HG03442 (cell line): ENCODE measurements around the gene APOA1.

Source experiments
- ATAC-seq: cut with Tn5 transposase; IDR thresholded peaks from one replicate; pipeline ENCODE4 v1.9.1; 2021; ENCODE audit warnings: mild to moderate bottlenecking, moderate library complexity; ENCODE audit not compliant: unreplicated experiment

APOA1 gene

DNA sequence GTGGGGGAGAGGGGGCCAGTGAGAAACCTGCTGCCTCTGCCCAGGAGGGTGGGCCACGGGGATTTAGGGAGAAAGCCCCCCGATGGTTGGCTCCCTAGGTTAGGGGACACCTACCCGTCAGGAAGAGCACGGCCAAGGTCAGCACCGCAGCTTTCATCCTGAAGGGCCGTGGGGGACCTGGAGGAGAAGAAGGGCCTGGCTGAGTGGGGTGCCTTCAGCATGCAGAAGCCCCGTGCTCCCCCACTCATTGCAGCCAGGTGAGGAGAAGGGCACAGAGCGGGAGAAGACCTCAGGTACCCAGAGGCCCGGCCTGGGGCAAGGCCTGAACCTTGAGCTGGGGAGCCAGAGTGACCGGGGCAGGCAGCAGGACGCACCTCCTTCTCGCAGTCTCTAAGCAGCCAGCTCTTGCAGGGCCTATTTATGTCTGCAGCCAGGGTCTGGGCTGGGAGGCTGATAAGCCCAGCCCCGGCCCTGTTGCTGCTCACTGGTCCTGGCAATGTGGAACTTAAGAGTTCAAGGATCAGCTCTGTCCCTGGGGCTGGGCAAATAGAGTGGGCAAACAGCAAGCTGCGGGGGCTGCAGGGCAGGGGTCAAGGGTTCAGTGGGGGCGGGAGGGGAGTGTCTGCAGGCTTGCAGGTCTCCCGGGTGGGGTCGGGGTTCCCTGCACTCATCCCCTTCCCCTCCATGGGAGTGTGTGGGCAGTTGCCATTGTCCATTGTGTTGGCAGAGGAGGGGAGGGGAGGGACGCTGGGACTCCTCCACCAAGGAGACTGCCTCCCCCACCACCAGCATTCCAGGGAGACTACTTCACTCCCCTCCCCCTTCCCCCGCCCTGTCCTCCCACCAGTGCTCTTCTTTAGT lies at the start of gene APOA1:
TSS of gene APOA1 (minus strand) at position 392 of the 861 bp plus-strand sequence. CDS start at position 157, 235 bp downstream.
- ATAC-seq: no peak

DNA sequence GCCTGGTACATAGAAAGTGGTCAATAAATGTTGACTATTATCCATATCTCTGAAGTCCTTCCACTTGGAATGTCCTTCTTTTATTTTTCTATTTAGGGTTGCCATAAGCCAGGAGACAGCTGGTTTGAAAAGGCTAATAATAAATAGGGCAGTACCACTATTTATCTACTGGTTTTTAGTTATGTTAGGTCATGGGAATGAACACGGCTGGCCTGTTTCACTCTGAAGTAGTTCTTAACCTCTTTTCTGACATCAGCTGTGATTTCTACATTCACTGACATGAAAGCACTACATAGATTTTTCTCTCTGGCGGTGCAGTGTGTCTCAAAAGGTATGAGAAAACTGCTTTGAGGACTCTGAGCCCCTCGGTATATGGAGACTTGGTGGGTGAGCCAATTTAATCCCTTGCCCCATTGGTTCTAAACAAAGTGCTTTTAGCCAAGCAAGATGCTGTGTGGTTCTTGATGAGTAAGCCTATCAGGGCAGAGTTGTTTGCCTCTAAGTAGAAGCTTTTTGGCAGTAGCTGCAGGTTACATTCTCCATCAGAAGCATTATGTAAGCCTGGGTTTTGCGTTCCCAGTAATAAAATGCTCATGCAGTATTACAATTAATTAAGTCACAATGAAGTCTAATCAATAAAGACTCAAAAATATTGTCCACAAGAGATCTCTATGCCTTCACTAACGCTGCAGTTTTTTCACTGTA lies 48.7 kb upstream of the APOA1 start:
- no peak for ATAC-seq

DNA sequence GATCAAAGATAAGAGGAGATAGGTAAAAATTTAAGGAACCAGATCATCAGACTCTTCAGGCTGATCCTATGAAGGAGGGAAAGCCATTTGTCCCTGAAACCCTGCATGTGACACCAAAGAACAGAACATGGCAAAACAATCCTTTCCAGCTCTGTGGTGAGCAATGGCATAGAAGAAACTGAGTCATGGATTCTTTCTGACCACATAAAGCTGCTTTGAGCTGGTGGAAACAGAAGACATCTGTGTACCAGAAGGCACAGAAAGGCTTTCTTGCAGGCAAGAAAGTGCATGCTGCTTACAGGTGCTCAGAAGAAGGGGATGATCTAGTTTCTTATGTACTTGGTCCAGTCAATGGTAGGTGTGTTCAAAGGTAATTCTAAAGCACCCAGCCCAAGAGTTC lies 45.0 kb upstream of the APOA1 start:
- ATAC-seq: no peak

DNA sequence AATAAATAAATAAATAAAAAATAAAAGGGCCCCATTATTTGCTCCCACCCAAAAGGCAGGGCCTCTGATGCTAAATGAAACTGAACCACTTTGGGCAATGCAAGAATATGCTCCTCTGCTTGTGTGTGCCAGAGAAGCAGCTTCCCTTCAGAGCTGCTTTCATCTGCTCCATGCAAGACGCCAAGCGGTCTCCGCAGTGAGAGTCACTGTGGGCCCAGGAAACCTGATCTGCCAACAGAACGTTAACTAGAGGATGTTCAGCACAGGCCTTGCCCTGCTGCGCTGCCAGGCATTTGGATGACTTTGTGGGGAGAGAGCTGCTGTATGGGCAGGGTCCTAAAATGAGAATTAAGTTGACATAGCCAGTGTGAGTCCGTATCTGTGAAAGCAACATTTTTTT lies 43.7 kb upstream of the APOA1 start:
- no peak for ATAC-seq

DNA sequence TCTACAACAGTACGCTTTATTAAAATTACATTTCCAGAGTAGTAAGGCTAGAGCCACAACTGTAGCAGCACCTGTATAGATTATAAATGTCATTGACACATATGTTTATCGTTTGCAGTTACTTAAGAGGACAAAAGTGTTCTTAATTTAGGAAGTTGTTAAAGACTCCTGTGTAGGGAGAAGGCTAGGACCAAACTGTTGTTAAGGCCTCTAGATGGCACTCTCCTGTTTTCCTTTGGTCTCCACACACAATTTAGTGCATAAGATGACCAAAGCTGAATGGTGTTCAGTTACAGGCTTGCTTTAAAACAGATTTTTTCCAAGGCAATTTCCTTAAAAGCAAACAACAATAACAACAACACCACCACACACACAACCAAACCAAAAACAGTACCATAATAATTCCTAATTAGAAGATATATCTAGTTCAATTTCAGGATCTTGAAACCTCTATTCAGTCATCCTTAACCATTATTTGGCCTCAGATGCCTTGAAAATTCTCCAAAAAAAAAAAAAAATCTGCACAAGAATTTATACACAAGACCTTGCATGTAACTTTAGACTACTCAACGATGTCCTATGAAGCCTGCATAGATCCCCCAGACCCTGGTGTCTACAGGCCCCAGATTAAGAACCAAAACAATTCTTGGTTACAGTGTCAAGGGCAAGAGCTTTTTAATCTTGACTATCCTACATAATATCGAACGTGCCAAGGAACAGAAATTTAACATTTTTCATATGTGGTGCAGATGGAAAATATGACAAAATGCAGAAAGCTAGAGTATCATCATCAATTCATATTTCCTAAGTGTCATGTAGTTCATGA lies 42.6 kb upstream of the APOA1 start:
- no peak for ATAC-seq

DNA sequence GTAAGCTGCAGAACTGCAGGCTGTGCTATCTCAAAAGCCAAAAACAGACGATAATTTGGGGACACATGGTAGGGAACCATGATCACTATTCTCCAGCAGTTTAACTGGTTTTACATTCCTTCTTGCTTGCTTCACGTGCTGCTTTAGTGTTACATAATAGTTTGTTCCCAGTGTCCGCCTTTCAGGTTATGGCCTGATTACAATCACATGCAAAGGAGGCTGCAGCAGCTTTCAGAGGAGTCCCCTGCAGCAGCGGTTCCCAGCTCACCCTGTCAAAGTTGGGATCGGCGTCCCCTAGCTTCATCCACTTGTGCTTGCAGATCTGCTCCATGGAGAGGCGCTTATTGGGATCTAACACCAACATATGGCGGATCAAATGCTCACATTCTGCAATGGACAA lies 39.2 kb upstream of the APOA1 start:
- ATAC-seq: no peak

DNA sequence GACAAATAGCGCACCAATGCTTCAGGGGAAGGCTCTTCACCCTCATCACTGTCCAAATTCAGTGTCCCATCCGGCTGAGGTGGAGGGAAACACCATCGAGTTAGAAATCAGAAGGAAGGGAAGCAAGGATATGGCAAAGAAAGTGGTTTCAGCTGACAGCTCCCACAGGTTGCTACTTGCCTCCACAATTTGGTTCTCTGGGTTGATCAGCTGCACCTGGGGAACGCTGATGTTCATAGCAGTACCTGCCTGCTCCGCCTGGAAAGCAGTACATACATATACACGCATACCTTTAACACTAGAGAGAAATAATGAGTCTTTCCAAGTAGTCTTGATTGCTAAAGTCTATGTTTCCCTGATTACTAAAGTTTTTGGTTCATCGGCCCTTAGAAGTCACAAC lies 37.8 kb upstream of the APOA1 start:
- no peak for ATAC-seq

DNA sequence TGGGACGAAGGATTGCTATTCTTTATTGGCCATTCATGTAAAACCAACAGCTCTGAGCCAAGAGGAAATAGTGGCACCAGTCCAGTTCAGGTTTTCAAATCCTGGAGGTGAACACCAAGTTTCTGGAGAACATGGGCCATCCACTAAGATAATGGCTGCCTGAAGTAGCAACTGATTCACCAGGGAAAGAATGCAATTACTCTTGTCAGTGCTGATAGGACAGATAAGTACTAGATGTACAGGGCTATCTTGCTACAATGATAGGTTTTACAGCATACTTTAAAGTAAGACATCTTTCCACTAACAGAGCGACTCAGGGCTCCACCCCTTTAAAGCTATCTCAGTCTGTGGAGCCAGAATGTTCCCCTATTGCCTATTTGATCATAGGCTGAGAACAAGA lies 36.8 kb upstream of the APOA1 start:
- ATAC-seq: no peak

DNA sequence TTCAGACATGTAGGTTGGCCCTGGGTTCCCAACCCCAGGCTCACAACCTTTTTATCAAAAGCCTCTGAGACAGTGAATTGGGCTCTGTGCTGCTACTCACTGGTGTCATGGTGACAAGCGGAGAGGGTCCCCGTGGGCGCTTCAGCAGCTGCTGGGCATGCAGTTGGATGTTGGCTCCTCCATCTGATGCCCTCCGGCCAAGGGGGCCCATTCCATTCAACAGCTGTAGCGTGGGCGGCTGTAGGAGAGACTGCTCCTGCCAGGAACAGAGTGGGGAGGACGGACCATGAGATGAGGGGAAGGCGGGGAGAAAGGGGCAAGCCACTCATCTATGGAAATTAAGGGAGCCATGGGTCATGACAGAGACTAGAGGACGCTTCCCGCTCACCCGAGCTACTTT lies 36.0 kb upstream of the APOA1 start:
- no peak for ATAC-seq

DNA sequence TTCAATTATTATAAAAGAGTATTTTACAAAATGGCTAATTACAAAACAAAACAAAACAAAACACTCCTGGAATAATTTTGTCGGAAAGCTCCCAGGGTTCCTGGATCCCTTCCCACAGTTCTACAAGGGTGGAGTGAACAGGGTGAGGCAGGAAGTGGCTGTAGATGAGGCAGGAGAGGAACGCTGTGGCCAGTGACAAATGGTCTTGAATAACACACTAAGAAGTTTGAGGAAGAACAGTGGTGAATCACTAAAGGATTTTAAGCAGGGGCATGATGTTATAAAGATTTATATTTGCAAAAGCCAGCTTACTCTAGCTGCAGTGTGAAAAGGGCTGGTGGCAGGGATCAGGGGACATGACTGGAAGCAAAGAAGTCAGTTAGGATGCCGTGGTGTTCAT lies 33.8 kb upstream of the APOA1 start:
- ATAC-seq: no peak

DNA sequence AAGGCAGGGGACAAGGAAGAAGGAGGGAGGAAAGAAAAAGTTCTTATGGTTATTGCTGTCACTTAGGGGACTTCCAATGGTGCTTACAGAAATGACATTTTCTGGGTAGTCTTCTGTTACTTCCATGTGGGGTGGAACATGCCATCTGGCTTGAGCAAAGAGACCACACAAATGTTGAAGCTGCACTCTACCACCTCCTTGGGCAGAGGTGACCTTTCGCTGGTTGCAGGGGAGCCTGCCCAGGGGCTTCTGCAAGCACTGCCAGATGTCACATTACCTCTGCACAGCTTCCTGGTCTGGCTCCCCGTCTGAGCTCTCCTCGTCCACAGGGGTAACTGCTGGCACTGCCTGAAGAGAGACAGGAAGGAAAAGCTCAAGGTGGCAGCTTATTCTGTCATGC lies 32.6 kb upstream of the APOA1 start:
- no peak for ATAC-seq

DNA sequence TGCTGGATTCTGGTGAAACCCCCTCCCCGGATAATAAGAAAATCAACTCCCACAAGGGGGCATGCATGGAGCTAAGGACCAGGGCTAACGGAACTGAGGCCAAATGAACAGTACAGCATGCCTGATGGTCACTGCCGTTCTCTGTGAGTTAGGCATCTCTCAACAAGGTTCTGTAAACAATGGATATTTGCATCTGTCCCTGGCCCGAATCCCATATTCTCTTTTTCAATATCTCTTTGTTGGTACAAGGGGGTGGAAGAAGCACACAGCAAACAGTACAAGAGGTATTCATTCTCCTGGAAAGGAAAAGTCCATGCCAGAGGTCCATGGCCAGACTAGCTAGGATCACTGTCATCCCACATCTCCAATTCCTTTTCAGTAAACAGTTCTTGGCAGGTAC lies 32.2 kb upstream of the APOA1 start:
- no peak for ATAC-seq

DNA sequence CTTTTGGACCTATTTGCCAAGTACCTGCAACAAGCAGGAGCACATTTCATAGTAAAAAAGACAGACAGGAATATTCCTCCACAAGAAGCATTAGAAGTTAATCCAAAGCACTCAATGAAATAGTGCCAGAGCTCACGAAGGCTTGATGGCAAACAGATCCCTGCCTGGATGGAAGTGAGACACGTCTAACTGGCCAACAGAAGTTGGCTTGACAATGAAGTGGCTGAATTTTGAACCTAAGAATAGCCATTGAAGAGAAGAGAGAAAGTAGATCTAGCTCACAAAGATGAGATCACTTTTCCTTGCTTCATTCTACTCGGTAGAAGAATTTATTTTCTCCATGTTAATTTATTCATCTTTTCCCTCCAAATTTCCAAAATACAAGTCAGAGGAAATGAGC lies 30.6 kb upstream of the APOA1 start:
- no peak for ATAC-seq

DNA sequence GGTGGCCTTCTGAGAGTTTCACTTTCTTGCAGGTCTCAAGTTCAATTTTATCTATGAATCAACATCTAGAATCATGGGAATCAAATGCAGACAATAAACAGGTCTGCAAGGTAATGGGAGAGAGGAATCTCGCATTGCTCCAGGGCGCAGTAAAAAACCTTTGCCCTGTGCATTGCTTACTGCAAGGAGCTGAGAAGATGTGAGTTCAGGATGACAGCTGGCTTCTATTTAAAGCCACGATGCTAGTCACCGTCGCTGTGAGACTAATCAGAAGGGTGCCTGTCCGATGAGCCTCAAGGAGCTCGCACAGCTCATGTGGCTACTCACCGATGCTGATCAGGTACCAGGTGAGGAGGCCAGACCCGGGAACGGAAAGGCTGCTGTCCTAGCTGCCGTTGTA lies 30.2 kb upstream of the APOA1 start:
- no peak for ATAC-seq

DNA sequence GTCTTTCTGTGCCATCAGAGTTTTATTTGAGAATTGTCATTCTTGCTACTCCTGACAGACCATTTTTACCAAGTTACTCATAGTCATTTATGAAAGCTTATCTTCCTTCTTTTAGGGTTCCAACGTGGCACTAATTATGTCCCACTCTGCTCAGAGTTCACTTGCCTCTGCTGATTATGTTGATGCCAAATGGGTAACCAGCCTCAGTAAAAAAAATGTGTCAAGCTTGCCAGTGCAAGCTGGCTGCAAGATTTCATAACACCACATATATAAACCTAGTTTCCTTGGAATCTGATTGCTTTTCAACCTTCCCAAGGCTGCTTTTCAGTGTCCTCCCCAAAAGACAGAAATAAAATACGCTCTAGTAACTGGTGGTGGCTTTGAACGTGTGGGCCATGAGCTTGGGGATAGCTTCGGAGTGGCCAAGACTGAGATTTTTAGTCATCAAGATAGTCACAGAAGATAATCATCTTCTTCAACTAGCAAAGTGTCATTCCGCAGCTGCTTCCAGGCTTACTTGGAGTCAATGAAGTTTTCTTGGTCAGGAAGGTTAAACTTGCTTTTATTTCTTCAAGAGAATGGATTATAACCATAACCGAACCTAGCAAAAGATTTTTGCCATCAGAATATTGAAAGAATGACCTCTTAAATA lies 29.5 kb upstream of the APOA1 start:
- no peak for ATAC-seq

DNA sequence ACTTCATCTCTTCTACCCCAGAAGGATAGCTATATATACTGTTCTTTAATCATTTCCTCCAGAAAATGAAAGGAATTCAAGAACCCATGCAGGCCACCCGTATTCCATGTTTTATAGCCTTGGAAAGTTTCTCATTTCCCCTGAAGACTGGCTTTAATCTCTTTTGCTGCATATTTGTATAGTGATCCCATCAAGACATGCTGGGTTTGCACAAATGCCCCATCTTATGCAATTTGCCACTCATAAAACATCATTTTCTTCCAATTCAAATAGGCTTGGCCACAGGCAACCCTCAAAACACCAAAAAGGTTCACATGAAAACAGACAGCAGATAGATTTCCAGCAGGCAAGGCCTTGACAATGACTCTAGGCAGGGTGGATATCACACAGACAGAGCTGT lies 28.3 kb upstream of the APOA1 start:
- ATAC-seq: no peak

DNA sequence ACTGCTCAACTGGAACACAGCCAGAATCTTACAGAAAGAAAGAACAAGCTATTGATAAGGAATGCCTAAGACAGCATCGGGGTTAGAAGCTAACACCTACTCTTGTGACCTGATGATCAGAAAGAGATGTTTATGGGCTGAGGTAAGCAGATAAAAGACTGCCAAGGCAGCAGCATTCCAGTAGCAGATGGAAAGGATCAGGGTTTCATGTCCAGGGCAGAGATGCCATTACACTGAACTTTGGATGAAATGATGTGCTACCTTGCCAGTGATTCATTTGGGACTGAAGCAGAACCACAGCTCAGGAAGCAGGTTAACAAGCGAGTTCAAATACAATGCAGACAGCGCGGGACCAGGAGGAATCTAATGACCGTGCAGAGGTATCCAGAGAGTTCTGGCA lies 27.1 kb upstream of the APOA1 start:
- ATAC-seq: no peak

DNA sequence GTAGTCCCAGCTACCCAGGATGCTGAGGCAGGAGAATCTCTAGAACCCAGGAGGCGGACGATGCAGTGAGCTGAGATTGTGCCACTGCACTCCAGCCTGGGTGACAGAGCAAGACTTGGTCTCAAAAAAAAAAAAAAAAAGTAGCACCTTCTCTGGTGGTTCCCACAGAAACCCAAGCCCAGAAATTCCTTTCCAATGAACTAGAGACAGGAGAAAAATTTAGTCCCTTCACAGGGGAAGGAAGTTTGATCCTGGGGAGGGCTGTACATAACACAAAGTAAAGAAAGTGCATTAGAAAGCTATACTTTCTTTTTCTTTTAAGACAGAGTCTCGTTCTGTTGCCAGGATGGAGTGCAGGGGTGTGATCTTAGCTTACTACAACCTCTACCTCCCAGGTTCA lies 25.5 kb upstream of the APOA1 start:
- ATAC-seq: no peak

DNA sequence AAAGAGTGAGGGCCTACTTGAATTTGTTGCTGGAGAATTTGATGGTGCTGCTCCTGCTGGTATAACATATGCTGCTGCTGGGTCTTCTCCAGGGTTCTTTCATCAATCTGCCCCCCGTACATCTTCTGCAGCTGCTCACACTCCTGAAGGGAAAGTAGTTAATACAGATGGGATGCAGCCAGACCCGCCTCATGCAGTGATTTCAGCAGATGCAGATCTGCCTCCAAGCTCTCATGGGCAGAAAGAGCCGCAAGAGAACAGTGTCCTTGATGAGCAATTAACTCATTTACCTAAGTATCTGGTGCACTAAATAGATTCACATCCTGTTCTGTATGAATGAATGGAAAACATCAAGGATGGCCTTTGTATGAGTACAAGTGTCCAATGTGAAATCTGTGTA lies 24.8 kb upstream of the APOA1 start:
- ATAC-seq: no peak

DNA sequence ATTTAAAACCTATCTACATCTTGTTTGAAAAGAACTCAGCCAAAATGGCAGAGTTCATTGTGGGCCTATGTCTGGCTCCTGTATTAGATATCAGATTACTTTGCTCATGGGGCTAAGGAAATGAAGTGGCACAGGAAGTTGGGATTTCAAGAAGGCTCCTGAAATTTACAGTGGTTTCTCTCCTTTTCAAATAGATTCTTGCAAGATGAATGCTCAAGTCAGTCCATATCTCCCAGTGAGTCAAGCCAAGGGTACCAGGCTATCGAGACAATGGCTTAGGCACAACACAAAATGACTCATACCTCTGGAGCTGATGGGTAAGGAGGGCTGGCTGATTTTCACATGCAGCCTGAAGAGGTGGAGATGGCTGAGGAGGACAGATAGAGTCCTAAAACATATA lies 24.1 kb upstream of the APOA1 start:
- ATAC-seq: no peak

DNA sequence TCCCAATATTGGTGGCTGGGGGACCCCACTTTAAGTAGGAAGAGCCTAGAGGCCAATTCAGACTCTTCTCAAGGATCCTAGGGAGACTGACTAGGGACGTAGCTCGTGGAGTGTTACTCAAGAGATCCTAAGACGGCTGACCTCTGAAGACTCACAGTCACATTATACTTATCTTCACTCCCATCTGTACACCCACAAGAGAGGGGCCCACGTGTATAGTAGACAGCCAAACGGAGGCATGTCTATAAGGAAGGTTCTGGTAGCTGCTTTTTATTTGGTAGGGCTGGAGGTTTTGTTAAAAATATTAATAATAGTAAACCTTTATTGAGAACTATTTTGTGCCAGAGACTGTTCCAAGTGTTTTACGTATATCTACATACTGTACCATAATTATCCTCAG lies 22.9 kb upstream of the APOA1 start:
- ATAC-seq: no peak
